HFF-Myc (cell line): ENCODE measurements around the gene CCDC80.

Source experiments
- DNase-seq: peaks from one replicate; pipeline ENCODE4 v3.0.0-alpha.2; 2011; ENCODE audit warnings: low read depth; ENCODE audit errors: extremely low read depth
- H3K4me3 ChIP-seq: replicated peaks from 2 replicates; pipeline ENCODE4 v1.5.1; 2011; ENCODE audit warnings: low read depth, mild to moderate bottlenecking, control low read depth, low read length
- CTCF ChIP-seq: IDR thresholded peaks from 2 replicates; pipeline ENCODE4 v1.5.1; 2012; ENCODE audit warnings: mild to moderate bottlenecking, low read depth, low read length, control low read depth; ENCODE audit errors: missing control alignments

The CCDC80 gene

GRCh38 chr3:112597945-112598344 is 43.0 kb downstream of the CCDC80 start:
- DNase-seq = no peak
- no peak for TF ChIP-seq CTCF

GRCh38 chr3:112594856-112595255 is 46.1 kb downstream of the CCDC80 start:
- TF ChIP-seq CTCF = no peak
- no peak overlapping the region for H3K4me3 ChIP-seq
- DNase-seq = no peak

More at GRCh38 chr3:112597945-112598344, 43.0 kb downstream of the CCDC80 start:
- no peak overlapping the region for H3K4me3 ChIP-seq

- DNase-seq = no peak
- no peak for TF ChIP-seq CTCF
Observed at GRCh38 chr3:112593258-112593657, 47.7 kb downstream of the CCDC80 start.

GRCh38 chr3:112587336-112587735 is 53.6 kb downstream of the CCDC80 start:
- no peak for DNase-seq
- no peak overlapping the region for H3K4me3 ChIP-seq
- TF ChIP-seq CTCF = no peak

More at GRCh38 chr3:112593258-112593657, 47.7 kb downstream of the CCDC80 start:
- H3K4me3 ChIP-seq = no peak overlapping the region

GRCh38 chr3:112585782-112586181 is 55.2 kb downstream of the CCDC80 start:
- H3K4me3 ChIP-seq = no peak overlapping the region
- TF ChIP-seq CTCF = no peak
- no peak for DNase-seq

GRCh38 chr3:112583105-112583504 is 57.8 kb downstream of the CCDC80 start:
- DNase-seq = no peak
- no peak for TF ChIP-seq CTCF
- H3K4me3 ChIP-seq = no peak overlapping the region

GRCh38 chr3:112582244-112582874 is 58.6 kb downstream of the CCDC80 start:
- no peak overlapping the region for H3K4me3 ChIP-seq
- no peak for DNase-seq
- peak; percentile 60 for TF ChIP-seq CTCF
